CD4-positive, alpha-beta T cell treated with Interleukin-4 for 1 hour (primary cell): Measurements from ENCODE around the gene BTNL3.
A peak's percentile ranks its signal among the peaks of the same experiment; 100 is the strongest.
"Not testable (repeated sequence)": the region's sequence is repeated elsewhere in the genome, so short reads cannot be mapped to it uniquely, and the experiment has no call there.

ENCODE experiments used
- DNase-seq, 2 donors: peaks; one replicate each; pipeline ENCODE4 v3.0.0-alpha.2; 2020 to 2022

The BTNL3 gene

GRCh38 chr5:180988592-180988991, at the start of gene BTNL3:
Gene BTNL3, plus strand, starts transcription at chr5:180988846. Its CDS starts 183 bp downstream, at chr5:180989029.
- no peak for DNase-seq

GRCh38 chr5:180950291-180950949, 38.2 kb upstream of the BTNL3 start:
- DNase-seq, result no peak

GRCh38 chr5:180959661-180960060, 29.0 kb upstream of the BTNL3 start:
- no peak for DNase-seq

- no peak for DNase-seq
These were observed 28.4 kb upstream of the BTNL3 start for GRCh38 chr5:180960209-180960608.

GRCh38 chr5:180969406-180969805, 19.2 kb upstream of the BTNL3 start:
- no peak for DNase-seq

- no peak for DNase-seq
These were observed 18.3 kb upstream of the BTNL3 start for GRCh38 chr5:180970336-180970735.

GRCh38 chr5:180970875-180971274, 17.8 kb upstream of the BTNL3 start:
- no peak for DNase-seq

- DNase-seq, result no peak
These were observed 13.9 kb upstream of the BTNL3 start for GRCh38 chr5:180974612-180975315.

GRCh38 chr5:180975338-180975737, 13.3 kb upstream of the BTNL3 start:
- peak in 1 of 2 donors; percentile 65 for DNase-seq

GRCh38 chr5:180976518-180976917, 12.1 kb upstream of the BTNL3 start:
- DNase-seq, result no peak

- no peak for DNase-seq
These were observed 10.8 kb upstream of the BTNL3 start for GRCh38 chr5:180977852-180978251.

GRCh38 chr5:180982008-180982741, 6.5 kb upstream of the BTNL3 start:
- no peak for DNase-seq

GRCh38 chr5:180988016-180988415, 630 bp upstream of the BTNL3 start:
- DNase-seq, result no peak

- DNase-seq, result no peak
These were observed 1.6 kb downstream of the BTNL3 start for GRCh38 chr5:180990086-180990881.

GRCh38 chr5:180990882-180991242, 2.2 kb downstream of the BTNL3 start:
- no peak for DNase-seq

- no peak for DNase-seq
These were observed 13.3 kb downstream of the BTNL3 start for GRCh38 chr5:181001947-181002346.

GRCh38 chr5:181005791-181006190, 17.1 kb downstream of the BTNL3 start:
- DNase-seq, result no peak

GRCh38 chr5:181008136-181008535, 19.5 kb downstream of the BTNL3 start:
- no peak for DNase-seq

GRCh38 chr5:181010018-181010417, 21.4 kb downstream of the BTNL3 start:
- DNase-seq, result not testable (repeated sequence)

GRCh38 chr5:181014654-181015053, 26.0 kb downstream of the BTNL3 start:
- not testable (repeated sequence) for DNase-seq

- not testable (repeated sequence) for DNase-seq
These were observed 28.8 kb downstream of the BTNL3 start for GRCh38 chr5:181017448-181017847.

GRCh38 chr5:181020688-181021087, 32.0 kb downstream of the BTNL3 start:
- DNase-seq, result no peak
